ENCODE measurements around the gene PPP1R12A.

GRCh38 chr12:79870916-79871315 lies 64.0 kb downstream of the PPP1R12A start:
- TF ChIP-seq POLR2A (IDR thresholded peaks at IDR 0.05) (no peak), CTCF (IDR thresholded peaks at IDR 0.05) (no peak), POLR2AphosphoS5 (IDR thresholded peaks at IDR 0.05; ENCODE audit: insufficient read depth in 1 of 2, low read depth in 1 of 2) (no peak)

Data from vagina (tissue), 2 donors.